Epithelial cell of esophagus (primary cell): ENCODE data around the gene ANKRD12.

Experiments
- DNase-seq: peaks from one replicate; pipeline ENCODE4 v3.0.0; 2010; ENCODE audit warnings: low read depth
- H3K4me3 ChIP-seq: 2 replicates; pipeline ENCODE4 v1.5.1; 2011; ENCODE audit warnings: mild to moderate bottlenecking, low read length, control low read depth
- CTCF ChIP-seq: IDR thresholded peaks from 2 replicates; pipeline ENCODE4 v1.5.1; 2011; ENCODE audit warnings: low read depth, mild to moderate bottlenecking, low read length, control low read depth, inconsistent platforms; ENCODE audit not compliant: insufficient read depth; ENCODE audit errors: missing control alignments

The ANKRD12 gene

DNA sequence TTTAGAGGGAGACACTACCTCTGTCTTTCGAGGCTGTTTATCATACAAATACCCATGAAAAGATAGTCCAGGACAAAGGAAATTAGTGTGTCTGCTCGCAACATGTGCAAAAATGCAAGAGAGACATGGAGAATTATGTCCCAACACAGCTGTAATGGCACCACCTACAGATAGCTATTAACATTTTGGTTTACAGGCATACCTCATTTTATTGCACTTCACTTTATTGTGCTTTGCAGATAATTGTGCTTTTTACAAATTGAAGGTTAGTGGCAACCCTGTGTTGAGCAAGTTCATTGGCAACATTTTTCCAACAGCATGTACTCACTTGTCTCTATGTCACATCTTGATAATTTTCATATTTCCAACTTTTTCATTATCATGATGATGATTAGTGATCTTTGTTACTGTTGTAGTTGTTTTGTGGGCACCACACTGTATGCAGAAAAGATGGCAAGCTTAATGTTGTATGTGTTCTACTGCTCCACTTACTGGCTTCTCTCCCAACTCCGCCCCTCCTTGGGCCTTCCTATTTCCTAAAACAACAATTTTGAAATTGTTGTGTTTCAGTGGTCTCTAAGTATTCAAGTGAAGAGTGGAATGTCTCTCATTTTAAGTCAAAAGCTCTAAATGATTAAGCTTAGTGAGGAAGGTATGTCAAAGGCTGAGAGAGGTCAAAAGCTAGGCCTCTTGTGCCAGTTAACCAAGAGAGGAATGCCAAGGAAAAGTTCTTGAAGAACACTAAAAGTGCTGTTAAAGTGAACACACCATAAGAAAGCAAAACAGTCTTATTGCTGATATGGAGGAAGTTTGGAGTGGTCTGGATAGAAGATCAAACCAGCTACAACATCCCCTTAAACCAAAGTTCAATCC lies 52.0 kb downstream of the ANKRD12 start:
- no peak for DNase-seq
- H3K4me3 ChIP-seq, result no peak overlapping the region
- no peak for TF ChIP-seq CTCF

DNA sequence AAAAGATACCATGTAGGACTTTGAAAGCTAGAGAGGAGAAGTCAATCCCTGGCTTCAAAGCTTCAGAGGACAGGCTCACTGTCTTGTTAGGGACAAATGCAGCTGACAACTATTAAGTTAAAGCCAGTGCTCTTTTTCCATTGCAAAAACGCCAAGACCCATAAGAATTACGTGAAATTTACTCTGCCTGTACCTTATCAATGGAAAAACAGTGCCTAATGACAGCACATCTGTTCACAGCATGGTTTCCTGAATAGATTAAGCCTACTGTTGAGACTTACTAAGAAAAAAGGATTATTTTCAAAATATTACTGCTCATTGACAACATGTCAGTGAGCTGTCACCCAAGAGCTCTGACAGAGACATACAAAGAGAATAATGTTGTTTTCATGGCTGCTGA lies 52.9 kb downstream of the ANKRD12 start:
- no peak for TF ChIP-seq CTCF
- no peak for DNase-seq
- no peak overlapping the region for H3K4me3 ChIP-seq

- peak; percentile 23 for DNase-seq
- no peak overlapping the region for H3K4me3 ChIP-seq
- TF ChIP-seq CTCF, result no peak
These were observed 55.2 kb downstream of the ANKRD12 start for GRCh38 chr18:9191658-9192256.

DNA sequence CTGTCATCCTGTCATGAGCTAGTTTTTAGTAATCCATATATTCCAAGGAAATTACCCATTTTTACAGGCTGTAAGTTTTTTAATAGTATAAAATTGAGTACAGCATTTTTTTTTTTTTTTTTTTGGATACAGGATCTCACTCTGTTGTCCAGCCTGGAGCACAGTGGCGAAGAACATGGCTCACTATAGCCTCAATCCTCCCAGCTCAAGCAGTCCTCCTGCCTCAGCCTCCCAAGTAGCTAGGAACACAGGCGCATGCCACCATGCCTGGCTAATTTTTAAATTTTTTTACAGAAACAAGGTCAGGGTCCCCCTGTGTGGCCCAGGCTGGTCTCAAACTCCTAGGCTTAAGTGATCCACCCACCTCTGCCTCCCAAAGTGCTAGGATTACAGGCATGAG lies 56.5 kb downstream of the ANKRD12 start:
- no peak overlapping the region for H3K4me3 ChIP-seq
- TF ChIP-seq CTCF, result no peak
- DNase-seq, result no peak

DNA sequence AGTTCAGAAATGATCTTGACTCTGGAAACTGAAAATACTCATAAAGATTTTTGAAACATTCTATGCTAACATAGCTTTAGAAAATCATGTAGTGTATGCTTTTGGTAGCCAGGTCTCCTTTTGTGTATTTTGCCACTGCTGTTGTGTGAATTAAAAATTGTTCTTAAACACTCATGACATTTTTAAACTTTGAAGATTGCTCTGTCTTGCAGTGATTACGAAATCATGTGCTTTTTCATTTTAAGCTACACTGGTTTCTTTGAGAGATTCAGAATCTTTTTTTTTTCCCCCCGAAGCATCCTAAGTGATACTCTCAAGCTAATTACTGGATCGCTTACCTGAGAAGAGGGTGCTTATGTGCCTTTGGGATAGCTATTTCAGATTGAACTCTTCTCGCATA lies 60.0 kb downstream of the ANKRD12 start:
- no peak for DNase-seq
- TF ChIP-seq CTCF, result no peak
- H3K4me3 ChIP-seq, result no peak overlapping the region

DNA sequence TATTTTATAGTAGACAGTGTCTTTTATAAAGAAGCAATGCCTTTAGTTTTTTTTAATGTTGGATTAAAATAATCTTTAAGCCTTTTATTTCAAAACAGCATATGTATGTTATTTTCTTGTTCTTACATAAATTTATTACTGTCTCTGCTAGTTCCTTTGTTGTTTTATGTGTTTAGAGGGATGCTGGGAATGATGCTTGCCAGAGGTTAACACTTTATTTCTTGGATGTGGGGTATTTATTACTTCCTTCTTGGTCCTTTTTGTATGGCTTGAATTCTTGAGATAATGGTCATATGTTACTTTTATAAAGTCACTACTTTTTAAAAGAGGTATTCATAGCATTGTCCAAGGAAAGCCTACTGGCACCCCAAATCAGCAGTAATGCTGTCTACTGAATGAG lies 63.1 kb downstream of the ANKRD12 start:
- no peak for DNase-seq
- no peak overlapping the region for H3K4me3 ChIP-seq
- no peak for TF ChIP-seq CTCF
